Measurements from ENCODE around the gene AUTS2. TPM values are rescaled to one million over a fixed set of nuclear protein-coding genes. Genes with fewer than 3 reads are reported as not detected.

AUTS2 gene
- total and polyA plus RNA-seq, 9 of the 15 experiments (the other 6 are each of a cell fraction or from before 2014, with no cell fraction given) = 0.58 TPM; not detected in 8

DNA sequence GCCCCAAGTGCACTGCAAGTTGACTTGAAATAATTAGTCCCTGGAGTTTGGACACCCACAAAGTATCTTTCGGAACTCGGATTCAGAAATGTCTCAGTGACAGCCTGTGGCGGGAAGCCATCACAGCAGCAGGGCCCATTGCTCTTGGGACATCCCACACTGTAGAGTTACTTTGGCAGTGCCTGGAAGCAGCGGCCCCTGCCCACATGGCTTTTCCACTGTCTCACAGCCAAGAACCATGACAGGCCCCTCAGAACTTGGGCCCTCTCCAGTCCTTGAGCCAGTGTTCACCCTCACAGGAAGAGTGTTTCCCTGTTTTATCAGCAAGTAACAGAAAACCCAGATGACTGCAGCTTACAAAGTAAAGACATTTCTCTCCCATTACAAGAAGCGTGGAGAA, 1056.7 kb downstream of the AUTS2 start:
- FAIRE-seq = no peak
- Histone ChIP-seq H3K9ac (ENCODE audit: insufficient read depth in 1 of 2, low read depth in 2 of 2, low read length in 2 of 2) (no peak overlapping the region), H3K36me3 (ENCODE audit: control insufficient read depth, insufficient read depth, low read length) (no peaks in the 10 kb centered on the region), H3K4me1 (replicated peaks in 1 of 2; ENCODE audit: control insufficient read depth in 2 of 2, insufficient read depth in 2 of 2, low read length in 2 of 2) (no peaks in the 10 kb centered on the region), H3K27me3 (ENCODE audit: control insufficient read depth in 2 of 2, insufficient read depth in 2 of 2, low read length in 2 of 2) (peaks cover 6 to 24% of the 10 kb centered on the region in 2 experiments; a peak in 2 of 5 replicates), H3K79me2 (ENCODE audit: control insufficient read depth, insufficient read depth, low read length) (no peaks in the 10 kb centered on the region), H3K9me3 (replicated peaks; ENCODE audit: control insufficient read depth, insufficient read depth, low read depth, low read length) (no peaks in the 10 kb centered on the region), H3K9me1 (ENCODE audit: control insufficient read depth, insufficient read depth, low read length) (no peaks in the 10 kb centered on the region), H4K20me1 (replicated peaks; ENCODE audit: control insufficient read depth, insufficient read depth, low read length) (no peaks in the 10 kb centered on the region; the same call in 1 of the 2 replicates), H3K4me2 (ENCODE audit: insufficient read depth, low read length) (no peak overlapping the region), H2AFZ (ENCODE audit: low read depth, low read length) (no peak overlapping the region), H3K4me3 (no peak overlapping the region), H3K27ac (ENCODE audit: extremely low read depth, low read depth, low read length) (no peak overlapping the region)
- 1% methylated on average over 5 of the region's 5 CpGs for WGBS (ENCODE audit: insufficient coverage, low coverage, missing lambda C conversion rate)
- BruUV-seq (replicated peaks) = no TSS peak
- in situ Hi-C loops (cut with MboI) (no loop called here), intact Hi-C loops (cut with micrococcal nuclease) (no loop called here)
- POLR2A ChIA-PET = no interaction called here
- DNase-seq (ENCODE audit: extremely low read depth in 1 of 4, low spot score in 3 of 4) = no peak
- CTCF ChIA-PET (ENCODE audit: low intra/inter-chr PET ratio) = no interaction called here
- TF ChIP-seq RB1 (IDR thresholded peaks at IDR 0.05; ENCODE audit: low read depth) (no peak), MTF1 (CRISPR knock-in tag; IDR thresholded peaks at IDR 0.05; ENCODE audit: borderline replicate concordance) (no peak), ZNF408 (CRISPR knock-in tag; IDR thresholded peaks at IDR 0.05; ENCODE audit: low read depth) (no peak), ZNF197 (CRISPR knock-in tag; IDR thresholded peaks at IDR 0.05; ENCODE audit: low read depth) (no peak), KAT8 (IDR thresholded peaks at IDR 0.05; ENCODE audit: low read depth) (no peak), SRSF7 (optimal IDR thresholded peaks at IDR 0.05; ENCODE audit: low read depth, low read length) (no peak), SAFB (IDR thresholded peaks at IDR 0.05; ENCODE audit: borderline replicate concordance, low read depth, low read length) (no peak), PRDM10 (IDR thresholded peaks at IDR 0.05; ENCODE audit: partially characterized antibody) (no peak), MBD2 (IDR thresholded peaks at IDR 0.05; ENCODE audit: borderline replicate concordance, low read depth) (no peak)
- TF ChIP-seq, protein P1, sequence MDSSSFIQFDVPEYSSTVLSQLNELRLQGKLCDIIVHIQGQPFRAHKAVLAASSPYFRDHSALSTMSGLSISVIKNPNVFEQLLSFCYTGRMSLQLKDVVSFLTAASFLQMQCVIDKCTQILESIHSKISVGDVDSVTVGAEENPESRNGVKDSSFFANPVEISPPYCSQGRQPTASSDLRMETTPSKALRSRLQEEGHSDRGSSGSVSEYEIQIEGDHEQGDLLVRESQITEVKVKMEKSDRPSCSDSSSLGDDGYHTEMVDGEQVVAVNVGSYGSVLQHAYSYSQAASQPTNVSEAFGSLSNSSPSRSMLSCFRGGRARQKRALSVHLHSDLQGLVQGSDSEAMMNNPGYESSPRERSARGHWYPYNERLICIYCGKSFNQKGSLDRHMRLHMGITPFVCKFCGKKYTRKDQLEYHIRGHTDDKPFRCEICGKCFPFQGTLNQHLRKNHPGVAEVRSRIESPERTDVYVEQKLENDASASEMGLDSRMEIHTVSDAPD (CRISPR knock-in tag; IDR thresholded peaks at IDR 0.05) = no peak
- TF ChIP-seq, protein P2, sequence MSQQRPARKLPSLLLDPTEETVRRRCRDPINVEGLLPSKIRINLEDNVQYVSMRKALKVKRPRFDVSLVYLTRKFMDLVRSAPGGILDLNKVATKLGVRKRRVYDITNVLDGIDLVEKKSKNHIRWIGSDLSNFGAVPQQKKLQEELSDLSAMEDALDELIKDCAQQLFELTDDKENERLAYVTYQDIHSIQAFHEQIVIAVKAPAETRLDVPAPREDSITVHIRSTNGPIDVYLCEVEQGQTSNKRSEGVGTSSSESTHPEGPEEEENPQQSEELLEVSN (IDR thresholded peaks at IDR 0.05; ENCODE audit: borderline replicate concordance in 1 of 2, extremely low read depth in 1 of 2, insufficient read depth in 1 of 2, insufficient read length in 1 of 2, low read depth in 1 of 2, low read length in 1 of 2, poor library complexity in 1 of 2, severe bottlenecking in 1 of 2) = no peak
- no peak for ATAC-seq
